Epithelial cell of proximal tubule (primary cell): ENCODE measurements around the gene NOLC1. TPM values are rescaled to one million over a fixed set of nuclear protein-coding genes. Genes with fewer than 3 reads are reported as not detected.

Experiments used
- DNase-seq: peaks from one replicate; pipeline ENCODE4 v3.0.0-alpha.2; 2011; ENCODE audit warnings: low read depth
- H3K4me3 ChIP-seq: 2 replicates; pipeline ENCODE4 v1.5.1; 2011; ENCODE audit warnings: low read depth, mild to moderate bottlenecking, low read length
- total RNA-seq: library from RNA; depleted of rRNA; stranded (reverse); fragments of >200 nt; gene quantifications from 2 replicates; pipeline ENCODE4 v1.2.3, GENCODE V29; 2015
- TF ChIP-seq, protein P1 (sequence below): conservative IDR thresholded peaks from 2 replicates; pipeline ENCODE4 v1.5.1; 2012; ENCODE audit warnings: low read depth, mild to moderate bottlenecking, low read length

NOLC1 gene
- total RNA-seq, 1 donor from 2014 or later: 100 TPM

DNA sequence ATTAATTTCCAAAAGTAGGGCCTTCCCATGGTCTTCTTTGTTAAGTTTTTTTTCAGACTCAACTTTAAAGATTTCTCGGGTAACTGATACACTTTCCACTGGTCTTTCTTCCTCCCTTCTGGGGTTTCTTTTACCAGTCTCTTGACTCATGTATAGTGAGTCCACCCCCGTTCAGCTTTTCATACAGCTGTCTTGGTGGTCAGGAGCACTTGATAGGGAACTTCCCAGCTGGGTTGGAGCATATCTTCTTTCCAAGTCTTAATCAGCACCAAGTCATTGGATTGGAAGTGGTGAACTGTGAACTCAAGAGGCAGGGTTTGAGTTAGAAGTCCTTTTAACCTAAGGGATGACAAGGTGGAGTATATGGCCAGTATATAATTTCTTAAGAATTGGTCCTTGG, 44.7 kb downstream of the NOLC1 start:
- no peak overlapping the region for H3K4me3 ChIP-seq
- TF ChIP-seq, protein P1, sequence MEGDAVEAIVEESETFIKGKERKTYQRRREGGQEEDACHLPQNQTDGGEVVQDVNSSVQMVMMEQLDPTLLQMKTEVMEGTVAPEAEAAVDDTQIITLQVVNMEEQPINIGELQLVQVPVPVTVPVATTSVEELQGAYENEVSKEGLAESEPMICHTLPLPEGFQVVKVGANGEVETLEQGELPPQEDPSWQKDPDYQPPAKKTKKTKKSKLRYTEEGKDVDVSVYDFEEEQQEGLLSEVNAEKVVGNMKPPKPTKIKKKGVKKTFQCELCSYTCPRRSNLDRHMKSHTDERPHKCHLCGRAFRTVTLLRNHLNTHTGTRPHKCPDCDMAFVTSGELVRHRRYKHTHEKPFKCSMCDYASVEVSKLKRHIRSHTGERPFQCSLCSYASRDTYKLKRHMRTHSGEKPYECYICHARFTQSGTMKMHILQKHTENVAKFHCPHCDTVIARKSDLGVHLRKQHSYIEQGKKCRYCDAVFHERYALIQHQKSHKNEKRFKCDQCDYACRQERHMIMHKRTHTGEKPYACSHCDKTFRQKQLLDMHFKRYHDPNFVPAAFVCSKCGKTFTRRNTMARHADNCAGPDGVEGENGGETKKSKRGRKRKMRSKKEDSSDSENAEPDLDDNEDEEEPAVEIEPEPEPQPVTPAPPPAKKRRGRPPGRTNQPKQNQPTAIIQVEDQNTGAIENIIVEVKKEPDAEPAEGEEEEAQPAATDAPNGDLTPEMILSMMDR: no peak
- no peak for DNase-seq

DNA sequence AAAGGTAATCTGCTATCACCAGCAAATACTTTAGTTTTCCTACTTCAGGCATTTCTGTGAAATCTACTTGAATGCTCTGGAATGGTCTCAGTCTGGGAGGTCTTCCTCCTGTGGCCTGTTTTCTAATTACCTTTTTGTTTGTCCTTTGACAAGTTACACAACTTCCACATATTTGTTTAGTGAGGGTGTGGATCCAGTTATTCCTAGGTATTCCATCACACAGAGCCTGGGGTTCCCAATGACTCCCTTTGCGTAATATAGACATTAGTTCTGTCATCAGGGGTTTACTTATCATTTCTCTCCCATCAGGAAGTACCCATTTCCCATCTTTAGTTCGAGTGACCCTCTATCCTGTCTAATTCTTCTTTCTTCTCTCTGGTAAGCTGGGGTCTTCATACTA, 45.8 kb downstream of the NOLC1 start:
- no peak overlapping the region for H3K4me3 ChIP-seq
- no peak for DNase-seq
- TF ChIP-seq, protein P1: no peak

DNA sequence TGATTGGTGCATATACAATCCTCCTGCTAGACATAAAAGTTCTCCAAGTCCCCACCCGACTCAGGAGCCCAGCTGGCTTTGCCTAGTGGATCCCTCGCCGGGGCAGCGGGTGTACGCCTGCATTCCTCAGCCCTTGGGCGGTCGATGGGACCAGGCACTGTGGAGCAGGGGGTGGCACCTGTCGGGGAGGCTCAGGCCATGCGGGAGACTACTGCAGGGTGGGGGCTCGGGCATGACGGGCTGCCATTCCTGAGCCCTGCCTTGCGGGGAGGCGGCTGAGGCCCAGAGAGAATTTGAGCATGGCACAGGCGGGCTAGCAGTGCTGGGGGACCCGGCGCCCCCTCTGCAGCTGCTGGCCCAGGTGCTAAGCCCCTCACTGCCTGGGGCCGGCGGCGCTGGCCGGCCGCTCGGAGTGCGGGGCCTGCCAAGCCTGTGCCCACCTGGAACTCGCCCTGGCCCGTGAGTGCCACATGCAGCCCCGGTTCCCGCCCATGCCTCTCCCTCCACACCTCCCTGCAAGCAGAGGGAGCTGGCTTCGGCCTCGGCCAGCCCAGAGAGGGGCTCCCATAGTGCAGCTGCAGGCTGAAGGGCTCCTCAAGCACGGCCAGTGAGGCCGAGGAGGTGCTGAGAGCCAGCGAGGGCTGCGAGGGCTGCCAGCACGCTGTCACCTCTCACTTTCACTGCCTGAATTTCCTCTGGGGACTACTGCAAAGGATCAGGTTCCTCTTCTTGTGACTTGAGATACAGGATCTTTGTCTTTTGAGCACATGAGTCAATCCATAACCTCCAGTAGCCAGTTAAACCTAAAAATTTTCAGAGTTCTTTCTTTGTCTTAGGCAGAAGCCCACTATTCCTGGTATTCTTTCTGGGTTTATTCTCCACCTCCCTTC, 48.8 kb downstream of the NOLC1 start:
- DNase-seq: no peak
- TF ChIP-seq, protein P1: no peak
- no peak overlapping the region for H3K4me3 ChIP-seq

- no peak overlapping the region for H3K4me3 ChIP-seq
- no peak for DNase-seq
- TF ChIP-seq, protein P1: no peak
These were observed 50.2 kb downstream of the NOLC1 start for GRCh38 chr10:102202386-102202785.

- DNase-seq: no peak
- H3K4me3 ChIP-seq: no peak overlapping the region
- TF ChIP-seq, protein P1: no peak
These were observed 56.3 kb downstream of the NOLC1 start for GRCh38 chr10:102208311-102209035.

GRCh38 chr10:102211615-102212299, 59.6 kb downstream of the NOLC1 start:
- DNase-seq: no peak
- TF ChIP-seq, protein P1: no peak
- no peak overlapping the region for H3K4me3 ChIP-seq

Other genes starting within 250 kb of the NOLC1 start
- gene ARMH3, start 96.2 kb upstream of the NOLC1 start, total RNA-seq: 6.6 and 9.5 TPM in 2 replicates
- 47.6 and 52.6 TPM in 2 replicates for gene HPS6, start 87.0 kb upstream of the NOLC1 start, total RNA-seq
- 24.5 and 29.5 TPM in 2 replicates for gene LDB1, start 32.0 kb upstream of the NOLC1 start, total RNA-seq
- 21.4 and 35.5 TPM in 2 replicates for gene PPRC1, start 19.3 kb upstream of the NOLC1 start, total RNA-seq
- gene ELOVL3, start 73.9 kb downstream of the NOLC1 start, total RNA-seq: 0.06 and 0.07 TPM in 2 replicates
- gene PITX3, start 89.1 kb downstream of the NOLC1 start, total RNA-seq: 0.65 and 2.7 TPM in 2 replicates
- 30.7 and 36.3 TPM in 2 replicates for gene GBF1, start 93.1 kb downstream of the NOLC1 start, total RNA-seq
- gene NFKB2, start 243.3 kb downstream of the NOLC1 start, total RNA-seq: 73.9 and 84.9 TPM in 2 replicates